KMS-11 (cell line): ENCODE results near the gene ST8SIA4.

Experiments used
- H2AFZ ChIP-seq: fragments of 200-600 bp; sonication (generic); 2 replicates; pipeline ENCODE4 v1.6.1; 2016; ENCODE audit warnings: antibody characterized with exemption, mixed run types, low read depth
- H3K27ac ChIP-seq: fragments of 200-600 bp; sonication (generic); 2 replicates; pipeline ENCODE4 v1.6.1; 2016; ENCODE audit warnings: mild to moderate bottlenecking, mixed run types
- H3K27me3 ChIP-seq: fragments of 200-600 bp; sonication (generic); 2 replicates; pipeline ENCODE4 v1.6.1; 2017; ENCODE audit warnings: mild to moderate bottlenecking, low read depth, mixed run types, moderate library complexity; ENCODE audit not compliant: insufficient read depth
- H3K36me3 ChIP-seq: fragments of 200-600 bp; sonication (generic); 2 replicates; pipeline ENCODE4 v1.6.1; 2017; ENCODE audit warnings: mild to moderate bottlenecking, mixed run types; ENCODE audit not compliant: insufficient read depth
- H3K4me1 ChIP-seq: fragments of 200-600 bp; sonication (generic); 2 replicates; pipeline ENCODE4 v1.6.1; 2016; ENCODE audit warnings: mild to moderate bottlenecking, low read depth, mixed run types; ENCODE audit not compliant: poor library complexity, severe bottlenecking
- H3K4me2 ChIP-seq: fragments of 200-600 bp; sonication (generic); 2 replicates; pipeline ENCODE4 v1.7.0; 2016; ENCODE audit warnings: mild to moderate bottlenecking, mixed run types
- H3K4me3 ChIP-seq: fragments of 200-600 bp; sonication (generic); IDR thresholded peaks from 2 replicates; pipeline ENCODE4 v1.6.1; 2017; ENCODE audit warnings: low read depth, low read length, mixed read lengths; ENCODE audit not compliant: insufficient read depth
- H3K79me2 ChIP-seq: fragments of 200-600 bp; sonication (generic); 2 replicates; pipeline ENCODE4 v1.6.1; 2016; ENCODE audit warnings: low read depth, mixed run types; ENCODE audit not compliant: insufficient read depth
- H3K9ac ChIP-seq: fragments of 200-600 bp; sonication (generic); 2 replicates; pipeline ENCODE4 v1.6.1; 2016; ENCODE audit warnings: mild to moderate bottlenecking, mixed run types
- H4K20me1 ChIP-seq: fragments of 200-600 bp; sonication (generic); 2 replicates; pipeline ENCODE4 v1.6.1; 2016; ENCODE audit warnings: mild to moderate bottlenecking, mixed run types; ENCODE audit not compliant: insufficient read depth
- CTCF ChIP-seq: fragments of 200-600 bp; sonication (generic); conservative IDR thresholded peaks from 2 replicates; pipeline ENCODE4 v1.6.1; 2017; ENCODE audit warnings: low read depth, mild to moderate bottlenecking, antibody characterized with exemption, low read length, moderate library complexity, mixed read lengths

The ST8SIA4 gene

DNA sequence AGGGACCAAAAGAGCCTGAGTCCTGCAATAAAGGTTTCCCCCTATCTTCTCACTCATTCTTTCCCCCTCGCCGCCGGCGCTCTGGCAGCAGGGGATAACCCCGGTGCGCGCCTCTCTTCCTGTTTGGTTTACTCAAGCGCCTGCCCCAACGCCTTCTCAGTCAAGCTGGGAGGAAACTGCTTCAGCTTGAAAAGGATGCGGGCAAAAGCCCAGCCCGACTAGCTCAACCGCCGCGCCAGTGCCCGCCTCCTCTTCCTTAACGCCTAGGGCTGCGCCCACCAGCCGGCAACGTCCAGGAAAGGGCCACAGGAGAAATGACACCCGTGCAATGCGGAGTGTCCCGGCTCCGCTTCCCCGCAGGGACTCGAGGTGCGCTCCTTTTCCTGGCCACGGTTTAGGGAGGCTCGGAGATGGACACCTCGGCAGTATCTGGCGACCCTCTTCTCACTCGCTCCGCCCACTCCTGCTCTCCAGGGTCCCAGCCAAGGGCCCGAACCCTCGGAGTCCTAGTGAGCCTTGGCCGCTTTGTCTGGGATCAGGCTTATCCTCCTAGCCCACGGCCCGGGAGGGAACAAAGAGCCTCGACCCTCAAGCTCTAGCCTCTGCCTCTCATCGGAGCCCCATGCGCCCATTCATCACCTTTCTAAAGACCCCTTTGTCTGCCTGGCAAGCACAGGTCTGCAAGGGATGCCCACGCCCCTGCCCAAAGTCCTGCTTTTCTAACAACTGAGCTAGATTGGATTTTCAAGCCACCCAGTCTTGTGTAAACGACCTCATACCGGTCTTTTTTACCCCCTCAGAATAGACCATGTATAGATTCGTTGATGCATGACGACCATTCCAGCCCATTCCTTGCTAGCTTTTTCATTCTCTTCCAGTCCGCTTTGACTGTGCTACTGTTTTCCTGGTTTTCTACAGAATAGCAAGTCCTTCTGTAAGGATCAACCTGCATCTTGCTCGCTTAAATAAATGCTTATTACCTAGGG lies 2.0 kb downstream of the ST8SIA4 start:
- Histone ChIP-seq H2AFZ (peak overlapping the region; percentile 71), H3K4me3 (no peak overlapping the region), H3K27ac (peak overlapping the region; percentile 70), H3K4me1 (peaks cover 47% of the 10 kb centered on the region), H4K20me1 (no peaks in the 10 kb centered on the region), H3K79me2 (peaks cover 61% of the 10 kb centered on the region), H3K9ac (peak overlapping the region; percentile 65), H3K36me3 (no peaks in the 10 kb centered on the region; the same call in 1 of the 2 replicates), H3K27me3 (no peaks in the 10 kb centered on the region), H3K4me2 (peak overlapping the region; percentile 88)
- TF ChIP-seq CTCF: no peak

GRCh38 chr5:100900142-100900795 lies 2.8 kb downstream of the ST8SIA4 start:
- no peaks in the 10 kb centered on the region for H3K27me3 ChIP-seq
- peak overlapping the region; percentile 79 for H3K4me2 ChIP-seq
- H3K4me1 ChIP-seq: peaks cover 44% of the 10 kb centered on the region
- peaks cover 70% of the 10 kb centered on the region for H3K79me2 ChIP-seq
- peak; percentile 69; the same call in 1 of the 2 replicates for TF ChIP-seq CTCF
- peak overlapping the region; percentile 88 for H3K27ac ChIP-seq
- peak overlapping the region; percentile 67; the same call in 1 of the 2 replicates for H2AFZ ChIP-seq
- H3K4me3 ChIP-seq: no peak overlapping the region
- no peaks in the 10 kb centered on the region; the same call in 1 of the 2 replicates for H3K36me3 ChIP-seq
- no peaks in the 10 kb centered on the region for H4K20me1 ChIP-seq
- peak overlapping the region; percentile 79 for H3K9ac ChIP-seq

DNA sequence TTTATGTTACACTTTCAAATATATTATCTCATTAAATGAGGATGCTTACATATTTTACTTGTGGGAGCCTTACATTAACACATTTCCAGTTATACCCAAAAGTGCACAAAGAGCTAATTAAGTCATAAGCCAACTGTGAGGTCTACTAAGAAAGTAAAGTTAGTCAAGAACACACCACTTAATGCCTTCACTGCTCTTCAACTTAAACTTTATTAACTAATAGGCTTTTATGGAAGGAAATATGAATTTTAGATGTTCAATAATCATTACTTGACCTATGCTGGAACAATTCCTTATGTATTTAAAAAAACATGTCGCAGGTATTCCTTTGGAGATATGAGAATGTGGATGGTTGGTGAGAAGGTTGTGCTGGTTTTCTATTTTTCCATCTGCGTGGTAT lies 3.4 kb downstream of the ST8SIA4 start:
- no peaks in the 10 kb centered on the region for H3K27me3 ChIP-seq
- H3K36me3 ChIP-seq: no peaks in the 10 kb centered on the region; the same call in none of the 2 replicates
- peak overlapping the region; percentile 79 for H3K9ac ChIP-seq
- H3K4me3 ChIP-seq: no peak overlapping the region
- H4K20me1 ChIP-seq: no peaks in the 10 kb centered on the region
- peak overlapping the region; percentile 79 for H3K4me2 ChIP-seq
- peak overlapping the region; percentile 88 for H3K27ac ChIP-seq
- H3K4me1 ChIP-seq: peaks cover 43% of the 10 kb centered on the region
- no peak for TF ChIP-seq CTCF
- peak overlapping the region; percentile 67; the same call in 1 of the 2 replicates for H2AFZ ChIP-seq
- peaks cover 76% of the 10 kb centered on the region for H3K79me2 ChIP-seq

- Histone ChIP-seq H3K4me1 (peaks cover 52% of the 10 kb centered on the region), H3K27ac (peak overlapping the region; percentile 88), H3K4me3 (no peak overlapping the region), H3K36me3 (no peaks in the 10 kb centered on the region; the same call in none of the 2 replicates), H3K9ac (peak overlapping the region; percentile 79), H3K27me3 (no peaks in the 10 kb centered on the region), H4K20me1 (no peaks in the 10 kb centered on the region), H3K79me2 (peaks cover 85% of the 10 kb centered on the region), H3K4me2 (peak overlapping the region; percentile 79), H2AFZ (no peak overlapping the region)
- no peak for TF ChIP-seq CTCF
Observed at GRCh38 chr5:100898504-100899346, 4.4 kb downstream of the ST8SIA4 start.
